ENCODE results near the gene MYRF.

Gene MYRF

GRCh38 chr11:61752117-61752924 lies at the start of gene MYRF:
MYRF (plus strand) TSS chr11:61752636; CDS start chr11:61752745, 109 bp downstream.
- Mint-ChIP-seq H3K27me3 (peaks cover 48% of the 10 kb centered on the region), H3K9me3 (no peaks in the 10 kb centered on the region), H3K36me3 (ENCODE audit: low read depth) (no peaks in the 10 kb centered on the region), H3K27ac (peak within 1 kb of the TSS; percentile 64), H3K4me3 (peak within 1 kb of the TSS; percentile 73), H3K4me1 (ENCODE audit: low read depth) (peaks cover 70% of the 10 kb centered on the region)
- intact Hi-C loops (cut with micrococcal nuclease), result loop anchor here (1.0 kb wide), 1 partner anchor 24 kb away; no protein-coding TSS in a partner anchor

DNA sequence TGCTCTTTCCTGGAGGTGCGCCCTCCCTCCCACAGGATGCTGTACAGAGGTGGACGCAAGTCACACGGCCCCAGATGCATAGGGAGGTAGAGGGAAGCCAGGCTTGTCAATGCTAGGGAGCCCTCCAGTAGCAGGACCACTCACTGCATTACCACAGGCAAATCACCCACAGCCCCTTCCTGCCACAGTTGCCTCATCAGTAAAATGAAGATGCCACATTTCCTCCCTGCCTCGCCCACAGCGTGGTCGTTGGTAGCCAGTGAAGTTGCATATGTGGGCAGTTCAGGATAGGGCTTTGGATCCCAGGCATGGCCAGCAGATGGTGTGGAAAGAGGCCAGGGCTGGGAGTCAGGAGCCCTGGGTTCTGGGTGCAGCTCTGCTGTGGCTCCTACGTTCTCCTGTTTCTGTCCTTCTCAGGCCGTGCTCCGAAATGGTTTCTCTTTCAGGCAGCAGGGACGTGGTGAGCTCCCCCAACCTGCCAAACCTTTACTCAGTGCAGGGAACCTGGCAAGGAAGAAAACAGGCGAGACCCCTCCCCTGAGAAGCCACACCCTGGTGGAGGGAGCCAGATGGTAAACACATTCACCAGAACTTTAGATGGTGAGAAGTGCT lies 49.6 kb upstream of the MYRF start:
- Mint-ChIP-seq H3K36me3 (ENCODE audit: low read depth) (peaks cover 83% of the 10 kb centered on the region), H3K9me3 (no peaks in the 10 kb centered on the region), H3K4me3 (peak overlapping the region; percentile 7), H3K27ac (peak overlapping the region; percentile 94), H3K27me3 (no peaks in the 10 kb centered on the region), H3K4me1 (ENCODE audit: low read depth) (peaks cover 98% of the 10 kb centered on the region)
- intact Hi-C loops (cut with micrococcal nuclease), result no loop called here

DNA sequence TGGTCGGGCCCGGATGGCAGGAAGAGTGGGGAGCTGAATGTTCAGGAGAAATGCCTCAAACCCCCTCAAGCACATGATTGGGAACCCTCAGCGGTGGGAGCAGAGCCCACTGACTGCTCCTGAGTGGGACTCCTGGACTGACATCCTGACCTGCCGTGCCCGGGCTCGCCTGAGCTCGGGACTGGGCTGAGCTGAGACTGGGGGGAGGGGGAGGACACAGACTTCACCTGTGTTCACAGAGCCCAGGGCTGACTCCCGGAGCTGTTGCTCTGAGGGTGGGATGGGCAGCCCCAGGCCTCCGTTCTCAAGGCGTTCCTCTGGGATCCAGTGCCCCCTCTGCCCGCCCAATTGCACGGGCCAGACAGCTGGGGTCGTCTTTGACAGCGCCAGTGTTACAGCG lies 47.6 kb upstream of the MYRF start:
- Mint-ChIP-seq H3K4me3 (no peak overlapping the region), H3K36me3 (ENCODE audit: low read depth) (peaks cover 70% of the 10 kb centered on the region), H3K9me3 (no peaks in the 10 kb centered on the region), H3K27me3 (no peaks in the 10 kb centered on the region), H3K27ac (peak overlapping the region; percentile 59), H3K4me1 (ENCODE audit: low read depth) (peaks cover 84% of the 10 kb centered on the region)
- intact Hi-C loops (cut with micrococcal nuclease), result no loop called here

DNA sequence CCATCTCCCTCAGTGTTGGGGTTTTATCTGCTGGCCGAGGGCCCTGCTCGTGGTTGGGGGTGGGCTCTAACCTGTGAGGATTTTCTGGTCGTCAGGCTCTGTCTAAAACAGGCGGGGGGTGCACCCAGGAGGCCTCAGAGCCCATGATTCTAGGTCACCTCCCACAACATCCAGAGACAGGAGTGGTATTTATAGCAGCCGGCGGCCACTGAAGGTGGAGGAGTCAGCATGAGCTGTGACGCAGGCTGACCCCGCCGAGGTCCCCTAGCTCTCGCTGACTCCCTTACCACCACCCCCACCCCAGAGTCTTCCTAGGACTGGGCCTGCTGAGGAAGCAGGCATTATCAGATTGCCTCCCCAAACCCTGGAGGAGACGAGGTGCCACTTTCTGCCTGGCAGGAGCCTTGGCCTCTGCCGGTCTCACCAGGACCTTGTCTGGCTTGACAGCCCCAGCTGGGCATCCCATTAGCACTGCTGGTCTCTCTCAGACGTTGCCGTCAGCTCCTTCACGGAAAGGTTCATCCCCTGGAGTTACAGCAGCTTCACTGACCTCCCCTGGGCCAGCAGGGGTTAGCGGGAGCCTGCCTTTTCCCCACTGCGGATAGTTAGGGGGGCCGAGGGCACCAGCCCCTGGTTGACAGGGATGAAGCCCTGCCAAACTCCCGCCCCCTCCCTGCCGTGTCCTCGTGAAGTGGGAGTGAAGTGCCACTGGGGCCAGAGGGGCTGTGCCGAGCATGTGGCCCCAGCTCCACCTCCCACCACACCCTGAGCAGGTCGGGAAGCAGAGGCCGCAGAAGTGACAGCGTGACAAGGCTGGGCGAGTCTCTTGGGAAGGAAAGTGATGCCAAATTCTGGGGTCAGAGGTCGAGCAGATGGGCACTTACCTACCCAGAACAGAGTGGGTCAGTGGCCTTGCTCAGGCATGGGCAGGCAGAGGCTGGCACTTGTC lies 45.7 kb upstream of the MYRF start:
- Mint-ChIP-seq H3K27ac (peak overlapping the region; percentile 59), H3K36me3 (ENCODE audit: low read depth) (peaks cover 71% of the 10 kb centered on the region), H3K27me3 (no peaks in the 10 kb centered on the region), H3K4me3 (no peak overlapping the region), H3K4me1 (ENCODE audit: low read depth) (peaks cover 81% of the 10 kb centered on the region), H3K9me3 (no peaks in the 10 kb centered on the region)
- intact Hi-C loops (cut with micrococcal nuclease), result no loop called here

- H3K27ac Mint-ChIP-seq, result peak overlapping the region; percentile 26
- H3K27me3 Mint-ChIP-seq, result no peaks in the 10 kb centered on the region
- no peaks in the 10 kb centered on the region for H3K9me3 Mint-ChIP-seq
- no peak overlapping the region for H3K4me3 Mint-ChIP-seq
- peaks cover 81% of the 10 kb centered on the region for H3K4me1 Mint-ChIP-seq (ENCODE audit: low read depth)
- intact Hi-C loops (cut with micrococcal nuclease), result no loop called here
- peaks cover 78% of the 10 kb centered on the region for H3K36me3 Mint-ChIP-seq (ENCODE audit: low read depth)
Measured at GRCh38 chr11:61707574-61707973, 44.9 kb upstream of the MYRF start.

DNA sequence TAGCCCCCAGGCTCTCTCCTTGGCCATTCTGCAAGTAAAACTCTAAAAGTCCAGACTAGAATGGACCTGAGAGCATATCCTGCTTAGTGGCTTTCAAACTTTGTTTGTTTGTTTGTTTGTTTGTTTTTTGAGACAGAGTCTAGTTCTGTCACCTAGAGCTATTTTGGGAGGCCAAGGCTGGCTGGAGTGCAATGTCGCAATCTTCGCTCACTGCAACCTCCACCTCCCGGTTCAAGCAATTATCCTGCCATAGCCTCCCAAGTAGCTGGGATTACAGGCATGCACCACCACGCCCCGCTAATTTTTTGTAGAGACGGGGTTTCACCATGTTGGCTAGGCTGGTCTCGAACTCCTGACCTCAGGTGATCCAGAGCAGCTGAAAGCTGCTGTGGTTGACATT lies 43.3 kb upstream of the MYRF start:
- intact Hi-C loops (cut with micrococcal nuclease), result no loop called here
- no peaks in the 10 kb centered on the region for H3K27me3 Mint-ChIP-seq
- H3K4me3 Mint-ChIP-seq, result no peak overlapping the region
- H3K36me3 Mint-ChIP-seq (ENCODE audit: low read depth), result peaks cover 70% of the 10 kb centered on the region
- peak overlapping the region; percentile 71 for H3K27ac Mint-ChIP-seq
- peaks cover 82% of the 10 kb centered on the region for H3K4me1 Mint-ChIP-seq (ENCODE audit: low read depth)
- no peaks in the 10 kb centered on the region for H3K9me3 Mint-ChIP-seq

- Mint-ChIP-seq H3K4me1 (ENCODE audit: low read depth) (peaks cover 82% of the 10 kb centered on the region), H3K27me3 (no peaks in the 10 kb centered on the region), H3K9me3 (no peaks in the 10 kb centered on the region), H3K4me3 (no peak overlapping the region), H3K27ac (peak overlapping the region; percentile 71), H3K36me3 (ENCODE audit: low read depth) (peaks cover 70% of the 10 kb centered on the region)
- intact Hi-C loops (cut with micrococcal nuclease), result no loop called here
Measured at GRCh38 chr11:61709572-61709971, 42.9 kb upstream of the MYRF start.

- peaks cover 67% of the 10 kb centered on the region for H3K36me3 Mint-ChIP-seq (ENCODE audit: low read depth)
Measured at GRCh38 chr11:61710019-61710418, 42.4 kb upstream of the MYRF start.

GRCh38 chr11:61711037-61711436 lies 41.4 kb upstream of the MYRF start:
- Mint-ChIP-seq H3K9me3 (no peaks in the 10 kb centered on the region), H3K4me3 (no peak overlapping the region)
- intact Hi-C loops (cut with micrococcal nuclease), result no loop called here

More at GRCh38 chr11:61710019-61710418, 42.4 kb upstream of the MYRF start:
- intact Hi-C loops (cut with micrococcal nuclease), result no loop called here
- no peak overlapping the region for H3K4me3 Mint-ChIP-seq
- H3K4me1 Mint-ChIP-seq (ENCODE audit: low read depth), result peaks cover 83% of the 10 kb centered on the region
- H3K27ac Mint-ChIP-seq, result peak overlapping the region; percentile 71
- H3K27me3 Mint-ChIP-seq, result no peaks in the 10 kb centered on the region
- H3K9me3 Mint-ChIP-seq, result no peaks in the 10 kb centered on the region

DNA sequence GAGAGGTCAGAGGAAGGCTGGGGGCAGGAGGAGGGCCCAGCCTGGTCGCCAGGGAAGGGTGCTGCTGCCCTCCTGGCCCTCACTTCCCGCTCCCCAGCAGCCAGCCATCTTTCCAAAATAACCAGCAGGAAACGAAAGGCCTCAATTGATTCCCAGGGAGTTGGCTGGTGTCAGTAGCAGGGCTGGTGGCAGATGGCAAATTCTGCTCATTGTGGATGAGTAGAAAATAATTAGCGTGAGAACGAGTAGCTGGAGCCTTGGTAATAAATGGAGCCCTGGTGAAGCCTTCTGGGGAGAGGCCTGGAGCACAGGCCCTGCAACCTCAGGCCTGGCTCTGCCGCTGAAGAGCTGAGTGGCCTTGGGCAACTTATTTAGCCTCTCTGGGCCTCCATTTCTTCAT lies 40.9 kb upstream of the MYRF start:
- H3K27me3 Mint-ChIP-seq, result no peaks in the 10 kb centered on the region
- H3K36me3 Mint-ChIP-seq (ENCODE audit: low read depth), result peaks cover 52% of the 10 kb centered on the region
- peak overlapping the region; percentile 71 for H3K27ac Mint-ChIP-seq
- H3K4me1 Mint-ChIP-seq (ENCODE audit: low read depth), result peaks cover 83% of the 10 kb centered on the region
- no peaks in the 10 kb centered on the region for H3K9me3 Mint-ChIP-seq
- H3K4me3 Mint-ChIP-seq, result no peak overlapping the region
- intact Hi-C loops (cut with micrococcal nuclease), result no loop called here

More at GRCh38 chr11:61711037-61711436, 41.4 kb upstream of the MYRF start:
- no peaks in the 10 kb centered on the region for H3K27me3 Mint-ChIP-seq
- H3K36me3 Mint-ChIP-seq (ENCODE audit: low read depth), result peaks cover 57% of the 10 kb centered on the region
- peaks cover 83% of the 10 kb centered on the region for H3K4me1 Mint-ChIP-seq (ENCODE audit: low read depth)
- H3K27ac Mint-ChIP-seq, result peak overlapping the region; percentile 71

- no peak overlapping the region for H3K4me3 Mint-ChIP-seq
- intact Hi-C loops (cut with micrococcal nuclease), result no loop called here
Measured at GRCh38 chr11:61712314-61712713, 40.1 kb upstream of the MYRF start.

DNA sequence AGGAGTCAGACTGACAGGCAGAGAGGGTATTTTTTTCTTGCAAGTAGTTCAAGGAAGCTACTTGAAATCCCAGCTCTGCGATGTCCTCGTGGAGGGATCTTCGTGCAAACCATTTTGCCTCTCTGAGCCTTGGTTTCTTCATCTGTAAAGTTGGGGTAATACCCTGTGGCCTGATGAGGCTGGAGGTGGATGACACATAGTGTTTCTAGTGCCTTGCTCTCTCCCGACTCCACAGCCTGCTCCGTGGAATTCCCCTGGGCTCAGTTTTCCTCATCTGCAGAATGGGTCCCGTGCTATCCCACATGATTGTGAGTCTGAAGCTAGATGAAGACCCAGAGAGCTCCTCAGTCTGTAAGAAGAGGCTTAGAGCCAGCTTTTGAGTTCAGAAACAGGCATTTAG lies 39.6 kb upstream of the MYRF start:
- intact Hi-C loops (cut with micrococcal nuclease), result no loop called here
- H3K36me3 Mint-ChIP-seq (ENCODE audit: low read depth), result peaks cover 40% of the 10 kb centered on the region
- H3K9me3 Mint-ChIP-seq, result no peaks in the 10 kb centered on the region
- H3K27me3 Mint-ChIP-seq, result no peaks in the 10 kb centered on the region
- peaks cover 83% of the 10 kb centered on the region for H3K4me1 Mint-ChIP-seq (ENCODE audit: low read depth)
- H3K4me3 Mint-ChIP-seq, result no peak overlapping the region
- peak overlapping the region; percentile 91 for H3K27ac Mint-ChIP-seq

More at GRCh38 chr11:61712314-61712713, 40.1 kb upstream of the MYRF start:
- Mint-ChIP-seq H3K27me3 (no peaks in the 10 kb centered on the region), H3K4me1 (ENCODE audit: low read depth) (peaks cover 83% of the 10 kb centered on the region), H3K36me3 (ENCODE audit: low read depth) (peaks cover 44% of the 10 kb centered on the region), H3K9me3 (no peaks in the 10 kb centered on the region), H3K27ac (peak overlapping the region; percentile 91)

GRCh38 chr11:61713464-61713863 lies 39.0 kb upstream of the MYRF start:
- no peaks in the 10 kb centered on the region for H3K9me3 Mint-ChIP-seq
- intact Hi-C loops (cut with micrococcal nuclease), result no loop called here
- H3K4me3 Mint-ChIP-seq, result no peak overlapping the region
- peaks cover 90% of the 10 kb centered on the region for H3K4me1 Mint-ChIP-seq (ENCODE audit: low read depth)
- H3K27ac Mint-ChIP-seq, result peak overlapping the region; percentile 91
- peaks cover 37% of the 10 kb centered on the region for H3K36me3 Mint-ChIP-seq (ENCODE audit: low read depth)
- no peaks in the 10 kb centered on the region for H3K27me3 Mint-ChIP-seq
